ENCODE measurements around the gene PM20D1.
"Not testable (repeated sequence)": the region's sequence is repeated elsewhere in the genome, so short reads cannot be mapped to it uniquely, and the experiment has no call there.

Gene PM20D1, protein sequence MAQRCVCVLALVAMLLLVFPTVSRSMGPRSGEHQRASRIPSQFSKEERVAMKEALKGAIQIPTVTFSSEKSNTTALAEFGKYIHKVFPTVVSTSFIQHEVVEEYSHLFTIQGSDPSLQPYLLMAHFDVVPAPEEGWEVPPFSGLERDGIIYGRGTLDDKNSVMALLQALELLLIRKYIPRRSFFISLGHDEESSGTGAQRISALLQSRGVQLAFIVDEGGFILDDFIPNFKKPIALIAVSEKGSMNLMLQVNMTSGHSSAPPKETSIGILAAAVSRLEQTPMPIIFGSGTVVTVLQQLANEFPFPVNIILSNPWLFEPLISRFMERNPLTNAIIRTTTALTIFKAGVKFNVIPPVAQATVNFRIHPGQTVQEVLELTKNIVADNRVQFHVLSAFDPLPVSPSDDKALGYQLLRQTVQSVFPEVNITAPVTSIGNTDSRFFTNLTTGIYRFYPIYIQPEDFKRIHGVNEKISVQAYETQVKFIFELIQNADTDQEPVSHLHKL

DNA sequence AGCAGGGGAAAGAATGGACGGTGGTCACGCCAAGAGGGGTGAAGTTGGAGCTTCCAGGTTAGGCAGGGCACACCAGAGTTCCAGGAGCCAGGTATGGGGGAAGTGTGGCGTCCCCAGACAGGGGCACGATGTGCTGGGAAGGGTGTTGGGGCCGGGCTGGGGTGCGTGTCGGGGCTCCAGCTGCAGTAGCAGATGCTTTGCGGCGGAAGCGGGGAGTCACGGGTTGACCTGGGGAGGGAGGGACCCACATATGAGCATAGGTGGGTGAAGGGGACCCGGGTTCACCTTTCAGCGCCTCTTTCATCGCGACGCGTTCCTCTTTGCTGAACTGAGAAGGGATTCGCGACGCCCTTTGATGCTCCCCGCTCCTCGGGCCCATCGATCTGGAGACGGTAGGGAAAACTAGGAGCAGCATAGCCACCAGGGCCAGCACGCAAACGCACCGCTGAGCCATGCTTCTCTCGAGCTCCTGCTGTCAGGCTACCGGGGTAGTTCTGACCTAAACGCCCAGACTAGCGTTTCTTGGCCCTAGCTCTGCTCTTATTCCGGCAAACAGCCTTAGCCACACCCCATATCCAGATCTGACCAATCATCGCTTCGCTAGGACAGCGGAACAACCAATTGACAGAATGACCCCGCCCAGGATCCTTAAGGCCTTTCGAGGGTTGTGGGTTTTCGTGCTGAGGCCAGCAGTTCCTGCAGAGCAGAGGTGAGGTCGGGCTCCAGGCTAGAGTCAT, at the start of gene PM20D1:
Gene PM20D1 (minus strand): TSS at position 514 of the 737 bp plus-strand sequence. CDS start 60 bp downstream, at position 454.
- peaks cover 15% of the 10 kb centered on the region for H3K4me1 Mint-ChIP-seq (ENCODE audit: low read depth)
- peak within 1 kb of the TSS; percentile 91 for H3K27ac Mint-ChIP-seq
- H3K27me3 Mint-ChIP-seq (ENCODE audit: low read depth), result no peaks in the 10 kb centered on the region
- peak; percentile 87 for DNase-seq (ENCODE audit: low spot score)
- peaks cover 5% of the 10 kb centered on the region for H3K9me3 Mint-ChIP-seq
- H3K4me3 Mint-ChIP-seq, result peak within 1 kb of the TSS; percentile 90
- H3K36me3 Mint-ChIP-seq (ENCODE audit: low read depth), result no peaks in the 10 kb centered on the region

DNA sequence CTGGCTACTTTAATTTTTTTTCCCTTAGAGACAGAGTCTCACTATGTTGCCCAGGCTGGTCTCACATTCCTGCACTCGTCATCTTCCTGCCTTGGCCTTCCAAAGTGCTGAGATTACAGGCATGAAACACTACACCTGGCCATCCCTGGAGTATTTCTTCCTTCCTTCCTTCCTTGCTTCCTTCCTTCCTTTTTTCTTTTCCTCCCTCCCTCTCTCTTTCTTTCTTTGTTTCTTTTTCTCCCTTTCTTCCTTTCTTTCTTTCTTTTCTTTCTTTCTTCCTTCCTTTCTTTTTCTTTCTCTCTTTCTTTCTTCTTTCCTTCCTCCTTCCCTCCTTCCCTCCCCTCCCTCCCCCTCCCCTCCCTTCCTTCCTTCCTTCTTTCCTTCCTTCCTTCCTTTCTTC, 46.4 kb upstream of the PM20D1 start:
- H3K27ac Mint-ChIP-seq, result no peak overlapping the region
- peaks cover 2% of the 10 kb centered on the region for H3K4me1 Mint-ChIP-seq (ENCODE audit: low read depth)
- H3K36me3 Mint-ChIP-seq (ENCODE audit: low read depth), result no peaks in the 10 kb centered on the region
- peaks cover 25% of the 10 kb centered on the region for H3K9me3 Mint-ChIP-seq
- peaks cover 39% of the 10 kb centered on the region for H3K27me3 Mint-ChIP-seq (ENCODE audit: low read depth)
- DNase-seq (ENCODE audit: low spot score), result no peak
- no peak overlapping the region for H3K4me3 Mint-ChIP-seq

DNA sequence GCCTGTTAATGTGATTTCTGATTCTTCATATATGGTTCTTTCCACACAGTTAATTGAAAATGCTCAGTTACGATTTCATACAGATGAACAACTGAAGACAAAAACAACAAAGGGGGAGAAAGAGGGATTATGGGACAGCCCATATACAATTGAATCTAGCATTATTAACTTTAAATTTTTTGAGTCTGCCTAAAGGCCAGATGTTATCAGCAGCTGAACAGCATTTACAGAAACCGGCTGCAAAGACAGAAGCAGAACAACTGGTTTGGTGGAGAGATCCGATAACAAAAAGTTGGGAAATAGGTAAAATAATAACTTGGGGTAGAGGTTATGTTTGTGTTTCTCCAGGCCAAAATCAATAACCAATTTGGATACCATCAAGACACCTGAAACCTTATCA, 44.2 kb upstream of the PM20D1 start:
- Mint-ChIP-seq H3K27me3 (ENCODE audit: low read depth) (peaks cover 37% of the 10 kb centered on the region), H3K9me3 (peaks cover 37% of the 10 kb centered on the region)
- not testable (repeated sequence) for H3K4me3 Mint-ChIP-seq

DNA sequence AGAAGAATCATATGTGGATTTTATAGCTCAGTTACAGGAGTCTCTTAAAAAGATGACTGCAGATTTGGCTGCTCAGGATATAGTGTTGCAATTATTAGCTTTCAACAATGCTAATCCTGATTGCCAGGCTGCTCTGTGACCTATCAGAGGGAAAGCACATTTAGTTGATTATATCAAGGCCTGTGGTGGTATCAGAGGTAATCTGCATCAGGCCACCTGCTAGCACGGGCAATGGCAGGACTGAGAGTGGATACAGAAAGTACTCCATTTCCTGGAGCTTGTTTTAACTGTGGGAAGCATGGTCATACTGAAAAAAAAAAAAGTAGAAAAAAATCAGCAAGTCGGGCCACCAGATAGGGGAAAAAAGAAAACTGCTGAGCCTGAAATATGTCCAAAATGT, 42.2 kb upstream of the PM20D1 start:
- peaks cover 39% of the 10 kb centered on the region for H3K9me3 Mint-ChIP-seq
- H3K36me3 Mint-ChIP-seq (ENCODE audit: low read depth); H3K4me3 Mint-ChIP-seq; DNase-seq (ENCODE audit: low spot score); H3K27ac Mint-ChIP-seq; H3K4me1 Mint-ChIP-seq (ENCODE audit: low read depth): not testable (repeated sequence)
- H3K27me3 Mint-ChIP-seq (ENCODE audit: low read depth), result peaks cover 39% of the 10 kb centered on the region

More for the DNA sequence above, 44.2 kb upstream of the PM20D1 start:
- H3K4me1 Mint-ChIP-seq (ENCODE audit: low read depth); DNase-seq (ENCODE audit: low spot score); H3K36me3 Mint-ChIP-seq (ENCODE audit: low read depth); H3K27ac Mint-ChIP-seq: not testable (repeated sequence)

DNA sequence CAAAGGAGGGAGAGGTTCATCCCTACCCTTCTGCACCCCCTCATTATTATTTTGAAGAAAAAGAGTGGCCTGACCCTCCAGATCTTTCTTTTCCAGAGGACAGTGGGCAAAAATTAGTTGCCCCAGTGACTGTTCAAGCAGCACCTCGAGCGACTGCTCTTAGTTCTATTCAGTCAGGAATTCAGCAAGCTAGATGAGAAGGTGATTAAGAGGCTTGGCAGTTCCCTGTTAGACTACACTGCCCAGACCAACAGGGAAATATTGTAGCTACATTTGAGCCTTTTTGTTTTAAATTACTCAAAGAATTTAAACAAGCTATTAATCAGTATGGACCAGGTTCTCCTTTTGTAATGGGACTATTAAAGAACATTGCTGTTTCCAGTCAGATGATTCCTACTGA, 41.5 kb upstream of the PM20D1 start:
- not testable (repeated sequence) for H3K36me3 Mint-ChIP-seq (ENCODE audit: low read depth); DNase-seq (ENCODE audit: low spot score); H3K4me3 Mint-ChIP-seq; H3K27ac Mint-ChIP-seq; H3K4me1 Mint-ChIP-seq (ENCODE audit: low read depth)
- Mint-ChIP-seq H3K27me3 (ENCODE audit: low read depth) (peaks cover 39% of the 10 kb centered on the region), H3K9me3 (peaks cover 34% of the 10 kb centered on the region)

DNA sequence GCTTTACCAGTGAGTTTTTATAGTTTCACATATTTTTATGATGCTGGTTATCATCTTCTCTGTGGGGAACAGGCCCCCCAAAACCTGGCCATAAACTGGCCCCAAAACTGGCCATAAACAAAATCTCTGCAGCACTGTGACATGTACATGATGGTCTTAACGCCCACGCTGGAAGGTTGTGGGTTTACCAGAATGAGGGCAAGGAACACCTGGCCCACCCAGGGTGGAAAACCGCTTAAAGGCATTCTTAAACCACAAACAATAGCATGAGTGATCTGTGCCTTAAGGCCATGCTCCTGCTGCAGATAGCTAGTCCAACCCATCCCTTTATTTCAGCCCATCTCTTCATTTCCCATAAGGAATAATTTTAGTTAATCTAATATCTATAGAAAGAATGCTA, 40.7 kb upstream of the PM20D1 start:
- H3K4me1 Mint-ChIP-seq (ENCODE audit: low read depth); H3K36me3 Mint-ChIP-seq (ENCODE audit: low read depth); DNase-seq (ENCODE audit: low spot score); H3K27ac Mint-ChIP-seq; H3K4me3 Mint-ChIP-seq: not testable (repeated sequence)
- peaks cover 28% of the 10 kb centered on the region for H3K9me3 Mint-ChIP-seq
- H3K27me3 Mint-ChIP-seq (ENCODE audit: low read depth), result peaks cover 34% of the 10 kb centered on the region

DNA sequence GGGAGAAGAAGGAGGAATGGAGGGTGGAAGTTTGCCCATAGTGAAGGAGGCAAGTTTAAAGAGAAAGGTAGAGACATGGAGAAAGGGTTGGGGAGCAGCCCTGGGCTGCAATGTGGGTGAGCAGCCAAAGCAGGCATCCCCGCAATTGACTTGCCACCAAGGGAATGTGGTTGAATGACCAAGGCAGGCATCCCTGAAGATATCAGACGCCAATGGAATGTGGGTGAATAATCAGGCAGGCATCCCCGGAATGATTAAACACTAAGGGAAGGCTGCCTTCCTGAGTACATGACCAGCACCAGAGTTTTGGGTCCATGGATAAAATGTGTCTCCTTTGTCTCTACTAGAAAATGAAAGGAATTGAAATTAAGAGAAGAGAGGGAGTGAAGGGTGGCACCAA, 39.8 kb upstream of the PM20D1 start:
- H3K4me1 Mint-ChIP-seq (ENCODE audit: low read depth); H3K27ac Mint-ChIP-seq; H3K36me3 Mint-ChIP-seq (ENCODE audit: low read depth); H3K4me3 Mint-ChIP-seq; DNase-seq (ENCODE audit: low spot score): not testable (repeated sequence)
- H3K9me3 Mint-ChIP-seq, result peaks cover 18% of the 10 kb centered on the region
- H3K27me3 Mint-ChIP-seq (ENCODE audit: low read depth), result peaks cover 30% of the 10 kb centered on the region

DNA sequence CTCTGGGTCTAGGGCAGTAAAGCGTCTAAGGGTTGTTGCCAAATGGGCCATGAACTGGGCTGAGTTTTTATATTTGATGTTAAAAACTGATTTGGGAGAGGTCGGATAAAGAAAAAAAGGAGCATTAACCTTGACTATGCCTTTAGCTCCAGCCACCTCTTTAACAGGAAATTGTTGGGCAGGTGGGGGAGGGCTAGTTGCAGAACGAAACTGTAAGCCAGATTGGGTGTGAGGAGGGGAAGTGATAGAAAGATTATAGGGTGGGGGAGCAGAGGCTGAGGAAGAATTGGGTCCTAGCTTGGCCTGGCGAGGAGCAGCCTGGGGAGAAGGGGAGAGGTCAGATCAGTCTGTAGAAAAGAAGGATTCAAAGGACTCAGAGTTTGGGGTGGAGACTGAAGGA, 39.1 kb upstream of the PM20D1 start:
- not testable (repeated sequence) for H3K27ac Mint-ChIP-seq; H3K36me3 Mint-ChIP-seq (ENCODE audit: low read depth); H3K4me1 Mint-ChIP-seq (ENCODE audit: low read depth); DNase-seq (ENCODE audit: low spot score)
- H3K4me3 Mint-ChIP-seq, result peak overlapping the region; percentile 21
- peaks cover 23% of the 10 kb centered on the region for H3K27me3 Mint-ChIP-seq (ENCODE audit: low read depth)
- H3K9me3 Mint-ChIP-seq, result peaks cover 17% of the 10 kb centered on the region

DNA sequence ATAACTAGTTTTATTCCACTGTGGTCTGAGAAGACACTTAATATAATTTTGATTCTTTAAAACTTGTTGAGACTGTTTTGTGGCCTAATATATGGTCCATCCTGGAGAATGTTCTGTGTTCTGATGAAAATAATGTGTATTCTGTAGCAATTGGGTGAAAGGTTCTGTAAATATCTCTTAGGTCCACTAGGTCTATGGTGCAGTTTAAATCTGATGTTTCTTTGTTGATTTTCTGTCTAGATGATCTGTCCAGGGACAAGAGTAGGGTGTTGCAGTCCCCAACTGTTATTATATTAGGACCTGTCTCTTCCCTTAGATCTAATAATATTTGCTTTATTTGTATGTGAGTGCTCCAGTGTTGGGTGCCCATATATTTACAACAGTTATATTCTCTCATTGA, 33.9 kb upstream of the PM20D1 start:
- Mint-ChIP-seq H3K4me3 (no peak overlapping the region), H3K27ac (no peak overlapping the region), H3K9me3 (peaks cover 11% of the 10 kb centered on the region), H3K27me3 (ENCODE audit: low read depth) (peaks cover 34% of the 10 kb centered on the region), H3K4me1 (ENCODE audit: low read depth) (no peaks in the 10 kb centered on the region), H3K36me3 (ENCODE audit: low read depth) (no peaks in the 10 kb centered on the region)
- DNase-seq (ENCODE audit: low spot score), result no peak

DNA sequence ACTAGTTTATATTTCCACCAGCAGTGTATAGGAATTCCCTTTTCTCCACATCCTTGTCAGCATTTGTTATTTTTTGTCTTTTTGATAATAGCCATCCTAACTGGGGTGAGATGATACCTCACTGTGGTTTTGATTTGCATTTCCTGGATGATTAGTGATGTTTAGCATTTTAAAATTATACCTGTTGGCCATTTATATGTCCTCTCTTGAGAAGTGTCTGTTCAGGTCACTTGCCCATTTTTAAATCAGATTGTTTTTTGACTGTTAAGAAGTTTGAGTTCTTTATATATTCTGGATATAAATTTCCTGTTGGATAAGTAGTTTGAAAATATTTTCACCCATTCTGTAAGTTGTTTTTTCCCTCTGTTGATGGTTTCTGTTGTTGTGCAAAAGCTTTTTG, 31.0 kb upstream of the PM20D1 start:
- Mint-ChIP-seq H3K27me3 (ENCODE audit: low read depth) (peaks cover 54% of the 10 kb centered on the region), H3K27ac (no peak overlapping the region), H3K4me3 (no peak overlapping the region)

DNA sequence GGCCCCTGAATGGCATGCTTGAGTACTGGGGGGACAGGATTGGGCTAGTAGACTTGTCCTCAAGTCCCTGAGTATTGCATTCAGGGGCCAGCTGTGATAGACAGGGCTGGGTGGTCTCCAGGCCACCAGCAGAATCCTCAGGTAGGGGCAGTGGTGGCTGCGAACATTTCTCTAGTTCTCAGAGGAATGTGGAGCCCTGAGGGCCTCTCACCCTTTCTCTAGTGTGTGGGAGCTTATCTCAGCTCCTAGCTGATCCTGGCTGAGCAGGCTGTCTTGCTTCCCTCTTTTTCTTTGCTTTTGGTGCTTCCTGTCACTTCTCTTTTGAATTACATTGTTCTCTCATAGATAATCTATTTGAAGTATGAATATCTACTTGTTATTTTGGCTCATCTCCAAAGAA, 30.0 kb upstream of the PM20D1 start:
- no peak for DNase-seq (ENCODE audit: low spot score)
- peaks cover 19% of the 10 kb centered on the region for H3K9me3 Mint-ChIP-seq
- peaks cover 55% of the 10 kb centered on the region for H3K27me3 Mint-ChIP-seq (ENCODE audit: low read depth)
- no peaks in the 10 kb centered on the region for H3K36me3 Mint-ChIP-seq (ENCODE audit: low read depth)
- peaks cover 7% of the 10 kb centered on the region for H3K4me1 Mint-ChIP-seq (ENCODE audit: low read depth)
- no peak overlapping the region for H3K27ac Mint-ChIP-seq
- H3K4me3 Mint-ChIP-seq, result no peak overlapping the region

More for the DNA sequence above, 31.0 kb upstream of the PM20D1 start:
- no peak for DNase-seq (ENCODE audit: low spot score)
- peaks cover 19% of the 10 kb centered on the region for H3K9me3 Mint-ChIP-seq
- peaks cover 7% of the 10 kb centered on the region for H3K4me1 Mint-ChIP-seq (ENCODE audit: low read depth)
- no peaks in the 10 kb centered on the region for H3K36me3 Mint-ChIP-seq (ENCODE audit: low read depth)

DNA sequence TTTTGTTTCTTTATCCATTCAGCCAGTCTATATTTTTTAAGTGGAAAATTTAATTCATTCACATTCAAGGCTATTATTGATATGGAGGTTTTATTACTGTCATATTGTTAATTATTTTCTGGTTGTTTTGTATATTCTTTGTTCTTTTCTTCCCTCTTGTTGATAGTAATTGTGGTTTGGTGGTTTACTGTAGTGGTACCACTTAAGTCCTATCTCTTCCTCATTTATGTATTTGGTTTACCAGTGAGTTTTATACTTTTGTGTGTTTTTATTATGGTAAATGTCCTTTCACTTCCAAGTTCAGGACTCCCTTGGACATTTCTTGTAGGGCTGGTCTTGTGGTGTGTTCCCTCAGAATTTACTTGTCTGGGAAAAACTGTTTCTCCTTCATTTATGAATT, 28.1 kb upstream of the PM20D1 start:
- no peaks in the 10 kb centered on the region for H3K36me3 Mint-ChIP-seq (ENCODE audit: low read depth)
- no peak overlapping the region for H3K27ac Mint-ChIP-seq
- no peak overlapping the region for H3K4me3 Mint-ChIP-seq
- peaks cover 7% of the 10 kb centered on the region for H3K4me1 Mint-ChIP-seq (ENCODE audit: low read depth)
- H3K9me3 Mint-ChIP-seq, result peaks cover 19% of the 10 kb centered on the region
- H3K27me3 Mint-ChIP-seq (ENCODE audit: low read depth), result peaks cover 52% of the 10 kb centered on the region
- no peak for DNase-seq (ENCODE audit: low spot score)

DNA sequence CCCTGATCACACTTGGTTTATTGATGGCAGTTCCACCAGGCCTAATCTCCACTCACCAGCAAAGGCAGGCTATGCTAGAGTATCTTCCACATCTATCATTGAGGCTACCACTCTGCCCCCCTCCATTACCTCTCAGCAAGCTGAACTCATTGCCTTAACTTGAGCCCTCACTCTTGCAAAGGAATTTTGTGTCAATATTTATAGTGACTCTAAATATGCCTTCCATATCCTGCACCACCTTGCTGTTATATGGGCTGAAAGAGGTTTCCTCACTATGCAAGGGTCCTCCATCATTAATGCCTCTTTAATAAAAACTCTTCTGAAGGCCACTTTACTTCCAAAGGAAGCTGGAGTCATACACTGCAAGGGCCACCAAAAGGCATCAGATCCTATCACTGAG, 23.2 kb upstream of the PM20D1 start:
- H3K36me3 Mint-ChIP-seq (ENCODE audit: low read depth); H3K4me1 Mint-ChIP-seq (ENCODE audit: low read depth); H3K27ac Mint-ChIP-seq; H3K9me3 Mint-ChIP-seq; H3K4me3 Mint-ChIP-seq; DNase-seq (ENCODE audit: low spot score): not testable (repeated sequence)
- peaks cover 15% of the 10 kb centered on the region for H3K27me3 Mint-ChIP-seq (ENCODE audit: low read depth)

DNA sequence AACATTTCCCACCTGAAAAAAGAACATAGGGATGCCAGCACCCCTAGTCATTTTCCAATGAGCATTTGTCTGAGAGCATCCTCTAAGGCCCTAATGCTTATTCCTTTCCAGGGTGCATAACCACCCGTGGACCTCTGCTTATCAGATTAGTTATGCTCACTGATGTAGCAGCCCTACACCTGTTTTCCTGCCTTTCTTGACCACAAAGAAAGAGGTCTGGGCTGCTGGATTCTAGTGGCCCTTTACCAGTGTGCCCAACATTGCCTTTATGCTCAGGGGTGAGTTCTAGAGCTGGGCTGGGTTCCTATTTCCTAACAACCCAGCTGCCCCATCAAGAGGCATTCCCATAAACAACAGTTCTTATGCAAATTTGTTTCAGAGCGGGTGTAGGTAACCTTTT, 20.3 kb upstream of the PM20D1 start:
- Mint-ChIP-seq H3K4me3 (no peak overlapping the region), H3K27me3 (ENCODE audit: low read depth) (peaks cover 2% of the 10 kb centered on the region), H3K36me3 (ENCODE audit: low read depth) (no peaks in the 10 kb centered on the region), H3K27ac (no peak overlapping the region), H3K4me1 (ENCODE audit: low read depth) (no peaks in the 10 kb centered on the region), H3K9me3 (no peaks in the 10 kb centered on the region)
- DNase-seq (ENCODE audit: low spot score), result no peak

Measured in T-helper 2 cell treated with Interferon-gamma antibody and Interleukin-4, amounts not matched to agents 5 μg/mL and 100 μg/mL, for 36 hours (primary cell).